ENCODE measurements around the gene FOXA1. TPM values are rescaled to one million over a fixed set of nuclear protein-coding genes. Genes with fewer than 3 reads are reported as not detected.

The FOXA1 gene
- total and polyA plus RNA-seq, 5 donors from 2014 or later: 1.0 TPM; not detected in 4

- Mint-ChIP-seq H3K36me3 (no peaks in the 10 kb centered on the region), H3K4me1 (no peaks in the 10 kb centered on the region), H3K9me3 (peaks cover 0 to 35% (median 9%) of the 10 kb centered on the region in 7 donors), H3K27me3 (peaks cover 9% of the 10 kb centered on the region), H3K4me3 (no peak overlapping the region), H3K27ac (no peak overlapping the region)
- DNase-seq: no peak
- no peak for ATAC-seq (ENCODE audit: low read depth in 2 of 2)
- H3K27me3 ChIP-seq (ENCODE audit: control insufficient read depth, insufficient read depth, low read length): no peaks in the 10 kb centered on the region
- peaks cover 18 to 21% of the 10 kb centered on the region in 2 experiments for H3K9me3 ChIP-seq (ENCODE audit: control insufficient read depth in 2 of 2, low read length in 2 of 2)
- H3K4me1 ChIP-seq (ENCODE audit: control insufficient read depth, insufficient read depth, low read length, poor library complexity, severe bottlenecking): no peaks in the 10 kb centered on the region
- H3K36me3 ChIP-seq (ENCODE audit: control insufficient read depth, insufficient read depth, low read length): no peaks in the 10 kb centered on the region
- no peak overlapping the region for H3K27ac ChIP-seq (ENCODE audit: insufficient read depth, low read length, poor library complexity, severe bottlenecking)
- no peak overlapping the region for H3K4me3 ChIP-seq (ENCODE audit: low read depth, low read length)
Measured at GRCh38 chr14:37615582-37616289, 20.7 kb upstream of the FOXA1 start.

GRCh38 chr14:37610945-37611523, 16.0 kb upstream of the FOXA1 start:
- ATAC-seq (ENCODE audit: low read depth in 2 of 2): no peak
- H3K9me3 ChIP-seq (ENCODE audit: control insufficient read depth in 2 of 2, low read length in 2 of 2): peaks cover 10 to 17% of the 10 kb centered on the region in 2 experiments
- H3K4me3 ChIP-seq (ENCODE audit: low read depth, low read length): no peak overlapping the region
- H3K9me3 Mint-ChIP-seq: peaks cover 0 to 30% (median 4%) of the 10 kb centered on the region in 7 donors
- no peak overlapping the region for H3K27ac Mint-ChIP-seq
- H3K4me1 ChIP-seq (ENCODE audit: control insufficient read depth, insufficient read depth, low read length, poor library complexity, severe bottlenecking): no peaks in the 10 kb centered on the region
- peaks cover 5% of the 10 kb centered on the region for H3K27me3 Mint-ChIP-seq
- no peak overlapping the region for H3K4me3 Mint-ChIP-seq
- no peaks in the 10 kb centered on the region for H3K36me3 ChIP-seq (ENCODE audit: control insufficient read depth, insufficient read depth, low read length)
- no peak overlapping the region for H3K27ac ChIP-seq (ENCODE audit: insufficient read depth, low read length, poor library complexity, severe bottlenecking)
- H3K36me3 Mint-ChIP-seq: no peaks in the 10 kb centered on the region
- no peaks in the 10 kb centered on the region for H3K27me3 ChIP-seq (ENCODE audit: control insufficient read depth, insufficient read depth, low read length)
- no peak for DNase-seq
- no peaks in the 10 kb centered on the region for H3K4me1 Mint-ChIP-seq

GRCh38 chr14:37608649-37609048, 13.6 kb upstream of the FOXA1 start:
- Histone ChIP-seq H3K27ac (ENCODE audit: insufficient read depth, low read length, poor library complexity, severe bottlenecking) (no peak overlapping the region), H3K27me3 (ENCODE audit: control insufficient read depth, insufficient read depth, low read length) (no peaks in the 10 kb centered on the region), H3K36me3 (ENCODE audit: control insufficient read depth, insufficient read depth, low read length) (no peaks in the 10 kb centered on the region), H3K4me1 (ENCODE audit: control insufficient read depth, insufficient read depth, low read length, poor library complexity, severe bottlenecking) (no peaks in the 10 kb centered on the region), H3K9me3 (ENCODE audit: control insufficient read depth in 2 of 2, low read length in 2 of 2) (peaks cover 0 to 6% of the 10 kb centered on the region in 2 experiments), H3K4me3 (ENCODE audit: low read depth, low read length) (no peak overlapping the region)
- no peak for DNase-seq
- H3K36me3 Mint-ChIP-seq: no peaks in the 10 kb centered on the region
- H3K4me3 Mint-ChIP-seq: no peak overlapping the region
- no peak overlapping the region for H3K27ac Mint-ChIP-seq
- peaks cover 13% of the 10 kb centered on the region for H3K27me3 Mint-ChIP-seq
- no peaks in the 10 kb centered on the region for H3K4me1 Mint-ChIP-seq
- no peak for ATAC-seq (ENCODE audit: low read depth in 2 of 2)
- peaks cover 0 to 19% (median 2%) of the 10 kb centered on the region in 7 donors for H3K9me3 Mint-ChIP-seq

GRCh38 chr14:37606678-37607077, 11.6 kb upstream of the FOXA1 start:
- peaks cover 6% of the 10 kb centered on the region for H3K27me3 ChIP-seq (ENCODE audit: control insufficient read depth, insufficient read depth, low read length)
- no peak overlapping the region for H3K4me3 ChIP-seq (ENCODE audit: low read depth, low read length)
- H3K27ac ChIP-seq (ENCODE audit: insufficient read depth, low read length, poor library complexity, severe bottlenecking): no peak overlapping the region
- Mint-ChIP-seq H3K36me3 (no peaks in the 10 kb centered on the region), H3K4me3 (no peak overlapping the region), H3K9me3 (peaks cover 0 to 9% (median 0%) of the 10 kb centered on the region in 7 donors), H3K4me1 (no peaks in the 10 kb centered on the region), H3K27me3 (peaks cover 27% of the 10 kb centered on the region), H3K27ac (no peak overlapping the region)
- no peaks in the 10 kb centered on the region for H3K4me1 ChIP-seq (ENCODE audit: control insufficient read depth, insufficient read depth, low read length, poor library complexity, severe bottlenecking)
- peaks cover 0 to 6% of the 10 kb centered on the region in 2 experiments for H3K9me3 ChIP-seq (ENCODE audit: control insufficient read depth in 2 of 2, low read length in 2 of 2)
- H3K36me3 ChIP-seq (ENCODE audit: control insufficient read depth, insufficient read depth, low read length): no peaks in the 10 kb centered on the region
- ATAC-seq (ENCODE audit: low read depth in 2 of 2) (no peak), DNase-seq (no peak)

- Mint-ChIP-seq H3K9me3 (peaks cover 0 to 9% (median 0%) of the 10 kb centered on the region in 7 donors), H3K27me3 (peaks cover 50% of the 10 kb centered on the region), H3K4me1 (peaks cover 0 to 13% (median under 1%) of the 10 kb centered on the region in 4 donors), H3K36me3 (no peaks in the 10 kb centered on the region), H3K4me3 (no peak overlapping the region), H3K27ac (no peak overlapping the region)
- H3K4me1 ChIP-seq (ENCODE audit: control insufficient read depth, insufficient read depth, low read length, poor library complexity, severe bottlenecking): peaks cover 4% of the 10 kb centered on the region
- H3K4me3 ChIP-seq (ENCODE audit: low read depth, low read length): no peak overlapping the region
- H3K36me3 ChIP-seq (ENCODE audit: control insufficient read depth, insufficient read depth, low read length): no peaks in the 10 kb centered on the region
- H3K27me3 ChIP-seq (ENCODE audit: control insufficient read depth, insufficient read depth, low read length): peaks cover 21% of the 10 kb centered on the region
- H3K9me3 ChIP-seq (ENCODE audit: control insufficient read depth in 2 of 2, low read length in 2 of 2): peaks cover 0 to 3% of the 10 kb centered on the region in 2 experiments
- ATAC-seq (ENCODE audit: low read depth in 2 of 2) (no peak), DNase-seq (no peak)
- H3K27ac ChIP-seq (ENCODE audit: insufficient read depth, low read length, poor library complexity, severe bottlenecking): no peak overlapping the region
Measured at GRCh38 chr14:37603688-37604251, 8.7 kb upstream of the FOXA1 start.

- Mint-ChIP-seq H3K27ac (no peak overlapping the region), H3K4me3 (peak overlapping the region in 1 of 4 donors; percentile 46), H3K9me3 (peaks cover 0 to 9% (median 0%) of the 10 kb centered on the region in 7 donors), H3K36me3 (no peaks in the 10 kb centered on the region), H3K27me3 (peaks cover 54% of the 10 kb centered on the region), H3K4me1 (peaks cover 0 to 17% (median under 1%) of the 10 kb centered on the region in 4 donors)
- Histone ChIP-seq H3K36me3 (ENCODE audit: control insufficient read depth, insufficient read depth, low read length) (no peaks in the 10 kb centered on the region), H3K27me3 (ENCODE audit: control insufficient read depth, insufficient read depth, low read length) (peaks cover 24% of the 10 kb centered on the region), H3K4me3 (ENCODE audit: low read depth, low read length) (no peak overlapping the region), H3K9me3 (ENCODE audit: control insufficient read depth in 2 of 2, low read length in 2 of 2) (peaks cover 0 to 4% of the 10 kb centered on the region in 2 experiments), H3K4me1 (ENCODE audit: control insufficient read depth, insufficient read depth, low read length, poor library complexity, severe bottlenecking) (peaks cover 5% of the 10 kb centered on the region), H3K27ac (ENCODE audit: insufficient read depth, low read length, poor library complexity, severe bottlenecking) (no peak overlapping the region)
- ATAC-seq (ENCODE audit: low read depth in 2 of 2) (no peak), DNase-seq (no peak)
Measured at GRCh38 chr14:37602605-37603453, 7.8 kb upstream of the FOXA1 start.

- no peak for ATAC-seq (ENCODE audit: low read depth in 2 of 2)
- no peaks in the 10 kb centered on the region for H3K36me3 ChIP-seq (ENCODE audit: control insufficient read depth, insufficient read depth, low read length)
- peaks cover 0 to 9% (median 0%) of the 10 kb centered on the region in 7 donors for H3K9me3 Mint-ChIP-seq
- peaks cover 30% of the 10 kb centered on the region for H3K27me3 ChIP-seq (ENCODE audit: control insufficient read depth, insufficient read depth, low read length)
- peaks cover 5% of the 10 kb centered on the region for H3K4me1 ChIP-seq (ENCODE audit: control insufficient read depth, insufficient read depth, low read length, poor library complexity, severe bottlenecking)
- peaks cover 0 to 4% of the 10 kb centered on the region in 2 experiments for H3K9me3 ChIP-seq (ENCODE audit: control insufficient read depth in 2 of 2, low read length in 2 of 2)
- peaks cover 0 to 20% (median under 1%) of the 10 kb centered on the region in 4 donors for H3K4me1 Mint-ChIP-seq
- H3K4me3 Mint-ChIP-seq: no peak overlapping the region
- DNase-seq: no peak
- H3K27ac Mint-ChIP-seq: no peak overlapping the region
- peaks cover 63% of the 10 kb centered on the region for H3K27me3 Mint-ChIP-seq
- no peaks in the 10 kb centered on the region for H3K36me3 Mint-ChIP-seq
- H3K27ac ChIP-seq (ENCODE audit: insufficient read depth, low read length, poor library complexity, severe bottlenecking): no peak overlapping the region
- no peak overlapping the region for H3K4me3 ChIP-seq (ENCODE audit: low read depth, low read length)
Measured at GRCh38 chr14:37601865-37602264, 6.8 kb upstream of the FOXA1 start.

Data from CD4-positive, CD25-positive, alpha-beta regulatory T cell (primary cell).